Bronchial epithelial cell (primary cell): ENCODE data around the gene DCLK2. TPM values are rescaled to one million over a fixed set of nuclear protein-coding genes. Genes with fewer than 3 reads are reported as not detected.

Experiments used
- DNase-seq: peaks from one replicate; pipeline ENCODE4 v3.0.0-alpha.2; 2010; ENCODE audit warnings: low read depth
- FAIRE-seq: peaks from 2 replicates; lab custom pipeline; 2011; peaks lifted over from hg19 to GRCh38; lab: Jason Lieb, UNC
- H3K27me3 ChIP-seq: 2 replicates; pipeline ENCODE4 v1.5.1; 2011; ENCODE audit warnings: low read length; ENCODE audit not compliant: control insufficient read depth, insufficient read depth
- H3K36me3 ChIP-seq: 2 replicates; pipeline ENCODE4 v1.5.1; 2011; ENCODE audit warnings: low read length; ENCODE audit not compliant: control insufficient read depth, insufficient read depth
- H3K4me3 ChIP-seq: 2 replicates; pipeline ENCODE4 v1.5.1; 2011; ENCODE audit warnings: mild to moderate bottlenecking, low read depth, low read length, control low read depth
- total RNA-seq: library from RNA; depleted of rRNA; stranded (reverse); fragments of >200 nt; gene quantifications from 2 replicates; pipeline ENCODE4 v1.2.1, GENCODE V29; 2014
- TF ChIP-seq, protein P1 (sequence below): IDR thresholded peaks from 2 replicates; pipeline ENCODE4 v1.5.1; 2011; ENCODE audit warnings: mild to moderate bottlenecking, moderate library complexity, low read length, control low read depth, inconsistent platforms; ENCODE audit not compliant: insufficient read depth, severe bottlenecking

DCLK2 gene
- total RNA-seq, 1 donor from 2014 or later, result not detected

DNA sequence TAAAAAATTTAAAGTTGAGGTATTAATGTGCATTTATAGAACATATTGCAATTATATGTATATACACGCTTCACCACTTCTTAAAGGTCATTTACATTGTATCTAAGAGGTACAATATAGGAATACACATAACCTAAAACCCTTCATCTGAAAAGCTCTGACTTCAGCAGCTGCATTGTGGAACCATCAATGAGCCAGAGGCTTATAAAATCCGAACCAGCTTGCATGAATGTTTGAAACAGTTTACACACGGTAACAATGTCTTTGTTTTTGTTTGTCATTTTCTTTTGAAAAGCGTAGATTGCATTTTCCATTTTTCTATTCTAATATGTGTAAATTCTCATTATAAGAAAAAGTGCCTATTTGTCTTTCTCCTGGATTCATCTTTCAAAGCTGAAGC lies 221.6 kb downstream of the DCLK2 start:
- TF ChIP-seq, protein P1, sequence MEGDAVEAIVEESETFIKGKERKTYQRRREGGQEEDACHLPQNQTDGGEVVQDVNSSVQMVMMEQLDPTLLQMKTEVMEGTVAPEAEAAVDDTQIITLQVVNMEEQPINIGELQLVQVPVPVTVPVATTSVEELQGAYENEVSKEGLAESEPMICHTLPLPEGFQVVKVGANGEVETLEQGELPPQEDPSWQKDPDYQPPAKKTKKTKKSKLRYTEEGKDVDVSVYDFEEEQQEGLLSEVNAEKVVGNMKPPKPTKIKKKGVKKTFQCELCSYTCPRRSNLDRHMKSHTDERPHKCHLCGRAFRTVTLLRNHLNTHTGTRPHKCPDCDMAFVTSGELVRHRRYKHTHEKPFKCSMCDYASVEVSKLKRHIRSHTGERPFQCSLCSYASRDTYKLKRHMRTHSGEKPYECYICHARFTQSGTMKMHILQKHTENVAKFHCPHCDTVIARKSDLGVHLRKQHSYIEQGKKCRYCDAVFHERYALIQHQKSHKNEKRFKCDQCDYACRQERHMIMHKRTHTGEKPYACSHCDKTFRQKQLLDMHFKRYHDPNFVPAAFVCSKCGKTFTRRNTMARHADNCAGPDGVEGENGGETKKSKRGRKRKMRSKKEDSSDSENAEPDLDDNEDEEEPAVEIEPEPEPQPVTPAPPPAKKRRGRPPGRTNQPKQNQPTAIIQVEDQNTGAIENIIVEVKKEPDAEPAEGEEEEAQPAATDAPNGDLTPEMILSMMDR, result no peak
- DNase-seq, result no peak
- no peak overlapping the region for H3K4me3 ChIP-seq
- FAIRE-seq, result no peak
- no peaks in the 10 kb centered on the region for H3K27me3 ChIP-seq
- H3K36me3 ChIP-seq, result no peaks in the 10 kb centered on the region

DNA sequence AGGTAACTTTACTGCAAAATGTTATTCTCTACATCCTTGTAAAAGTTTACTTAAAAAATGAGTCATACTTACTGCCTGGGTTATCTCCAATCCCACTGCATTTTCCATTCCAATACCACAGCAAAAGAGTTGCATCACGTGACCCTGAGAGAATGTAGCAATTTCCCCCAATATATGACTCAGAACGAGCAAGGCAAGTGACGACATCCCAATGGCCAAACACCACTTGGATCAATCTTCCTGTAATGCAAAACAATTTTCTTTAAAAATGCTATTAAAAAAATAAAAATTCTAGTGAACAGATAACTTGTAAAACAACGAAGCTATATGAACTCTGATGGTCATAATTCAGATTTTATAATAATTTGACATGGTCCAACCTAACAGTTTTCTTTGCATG lies 224.3 kb downstream of the DCLK2 start:
- peak; percentile 94 for DNase-seq
- no peaks in the 10 kb centered on the region for H3K36me3 ChIP-seq
- no peak overlapping the region for H3K4me3 ChIP-seq
- no peak for FAIRE-seq
- TF ChIP-seq, protein P1, result no peak
- H3K27me3 ChIP-seq, result no peaks in the 10 kb centered on the region

DNA sequence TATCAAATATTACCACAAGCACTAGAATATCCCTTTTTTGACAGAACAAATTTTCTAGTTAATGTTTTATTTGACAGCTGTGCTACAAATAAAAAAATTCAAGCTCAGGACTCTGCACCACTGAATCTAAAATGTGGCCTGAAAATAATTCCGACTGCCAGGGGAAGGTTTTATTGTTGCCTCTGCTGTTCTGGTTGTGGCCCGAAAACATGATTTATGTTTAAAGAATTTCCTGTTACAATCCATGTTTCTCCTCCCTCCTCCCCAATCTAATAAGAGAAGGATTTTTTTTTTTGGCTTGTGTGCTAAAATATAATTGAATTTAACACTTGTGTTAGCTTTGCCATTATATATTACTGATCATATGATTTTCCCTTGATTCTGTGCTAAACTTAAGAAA lies 227.8 kb downstream of the DCLK2 start:
- DNase-seq (peak; percentile 64), FAIRE-seq (no peak)
- Histone ChIP-seq H3K4me3 (no peak overlapping the region), H3K27me3 (no peaks in the 10 kb centered on the region), H3K36me3 (no peaks in the 10 kb centered on the region)
- TF ChIP-seq, protein P1, result no peak

DNA sequence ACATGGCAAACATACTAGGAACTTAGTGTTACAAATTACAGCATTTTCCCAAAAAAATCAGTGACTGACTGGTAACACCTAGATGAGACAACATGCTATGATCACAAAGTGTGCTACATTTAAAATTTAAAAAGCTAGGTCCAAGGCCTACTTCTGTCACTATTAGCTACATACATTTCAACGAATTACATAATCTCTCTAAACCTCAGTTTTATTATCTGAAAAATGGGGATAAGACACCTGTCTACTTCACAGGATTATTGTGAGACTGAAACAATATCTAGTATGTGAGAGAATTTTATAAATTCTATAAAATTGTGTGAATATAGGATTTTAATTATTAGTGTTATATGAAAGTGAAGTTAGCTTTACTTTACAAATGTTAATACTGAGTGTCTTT lies 228.5 kb downstream of the DCLK2 start:
- Histone ChIP-seq H3K36me3 (no peaks in the 10 kb centered on the region), H3K4me3 (no peak overlapping the region), H3K27me3 (no peaks in the 10 kb centered on the region)
- TF ChIP-seq, protein P1, result no peak
- FAIRE-seq, result no peak
- no peak for DNase-seq
